SK-N-SH (cell line): Measurements from ENCODE around the gene TRPM2. TPM values are rescaled to one million over a fixed set of nuclear protein-coding genes. Genes with fewer than 3 reads are reported as not detected.

Source experiments
- CTCF ChIA-PET: fragments of 300-600, 350-600 bp; formaldehyde crosslinking; extraction: SDS; loops from one replicate; lab custom pipeline; 2021; lab: Yijun Ruan, JAX
- POLR2A ChIA-PET: fragments of 350-600 bp; sonication (Branson Sonifier 250); formaldehyde crosslinking; extraction: SDS; loops from one replicate; lab custom pipeline; 2020; ENCODE audit warnings: antibody characterized with exemption, inconsistent platforms; lab: Yijun Ruan, JAX
- DNase-seq: peaks from one replicate; pipeline ENCODE4 v3.0.0; 2012
- H2AFZ ChIP-seq: fragments of 200-600 bp; sonication (generic); 2 replicates; pipeline ENCODE4 v1.8.1; 2016; ENCODE audit warnings: antibody characterized with exemption, mild to moderate bottlenecking, low read depth
- H3F3A ChIP-seq: fragments of 200-600 bp; sonication (generic); replicated peaks from 2 replicates; pipeline ENCODE3; 2016; ENCODE audit warnings: antibody characterized with exemption, mild to moderate bottlenecking; ENCODE audit not compliant: insufficient read depth
- H3K27ac ChIP-seq, 2 experiments: fragments of 200-500 bp in 1 of 2; fragments of 200-600 bp in 1 of 2; sonication (Bioruptor generic) in 1 of 2; sonication (generic), shearing (Covaris generic) in 1 of 2; 2 replicates each; pipeline versions ENCODE4 v1.5.1 to v1.6.1; 2014 to 2016; ENCODE audit warnings: low read depth in 2 of 2, inconsistent platforms in 1 of 2, low read length in 1 of 2, mild to moderate bottlenecking in 1 of 2, mixed read lengths in 1 of 2
- H3K27me3 ChIP-seq: fragments of 200-600 bp; sonication (generic), shearing (Covaris generic); 2 replicates; pipeline ENCODE4 v1.6.1; 2016; ENCODE audit warnings: mixed run types; ENCODE audit not compliant: insufficient read depth
- H3K36me3 ChIP-seq, 2 experiments: fragments of 200-500 bp in 1 of 2; fragments of 200-600 bp in 1 of 2; sonication (Bioruptor generic) in 1 of 2; sonication (generic) in 1 of 2; replicated peaks in 1 of 2; 2 replicates each; pipeline versions ENCODE3 to v1.5.1; 2014 to 2016; ENCODE audit warnings: low read length in 1 of 2, mild to moderate bottlenecking in 1 of 2; ENCODE audit not compliant: insufficient read depth in 2 of 2, control insufficient read depth in 1 of 2
- H3K4me1 ChIP-seq, 2 experiments: fragments of 200-500 bp in 1 of 2; fragments of 200-600 bp in 1 of 2; sonication (Bioruptor generic) in 1 of 2; sonication (generic), shearing (Covaris generic) in 1 of 2; 2 replicates each; pipeline versions ENCODE4 v1.5.1 to v1.6.1; 2014 to 2016; ENCODE audit warnings: low read depth in 1 of 2, low read length in 1 of 2, mixed run types in 1 of 2; ENCODE audit not compliant: insufficient read depth in 2 of 2, control insufficient read depth in 1 of 2
- H3K4me2 ChIP-seq: fragments of 200-600 bp; sonication (generic), shearing (Covaris generic); 2 replicates; pipeline ENCODE4 v1.6.1; 2017; ENCODE audit warnings: mixed run types
- H3K4me3 ChIP-seq, 2 experiments: fragments of 200-500 bp in 1 of 2; fragments of 200-600 bp in 1 of 2; sonication (Bioruptor generic) in 1 of 2; sonication (generic), shearing (Covaris generic) in 1 of 2; 2 replicates each; pipeline versions ENCODE4 v1.5.1 to v1.8.1; 2014 to 2016; ENCODE audit warnings: low read depth in 2 of 2, inconsistent platforms in 1 of 2, low read length in 1 of 2, mild to moderate bottlenecking in 1 of 2, mixed read lengths in 1 of 2, moderate library complexity in 1 of 2
- H3K79me2 ChIP-seq: fragments of 200-600 bp; sonication (generic); 2 replicates; pipeline ENCODE4 v1.8.1; 2017; ENCODE audit warnings: mild to moderate bottlenecking; ENCODE audit not compliant: insufficient read depth
- H3K9ac ChIP-seq: fragments of 200-600 bp; sonication (generic); 2 replicates; pipeline ENCODE4 v1.6.1; 2017; ENCODE audit warnings: mixed run types
- H3K9me2 ChIP-seq: fragments of 200-600 bp; sonication (generic); 2 replicates; pipeline ENCODE4 v1.6.1; 2017; ENCODE audit warnings: mixed run types
- H3K9me3 ChIP-seq: fragments of 200-600 bp; sonication (generic); 2 replicates; pipeline ENCODE4 v1.6.1; 2017; ENCODE audit warnings: mixed run types, mild to moderate bottlenecking, moderate library complexity
- H4K20me1 ChIP-seq: fragments of 200-600 bp; sonication (generic); 2 replicates; pipeline ENCODE4 v1.6.1; 2017; ENCODE audit warnings: mild to moderate bottlenecking, mixed run types; ENCODE audit not compliant: insufficient read depth
- CTCF ChIP-seq: fragments of 200-600 bp; sonication (generic); IDR thresholded peaks from 2 replicates; pipeline ENCODE4 v1.6.1; 2017; ENCODE audit warnings: antibody characterized with exemption, mild to moderate bottlenecking, moderate library complexity
- EP300 ChIP-seq, 2 experiments: IDR thresholded peaks; 2 replicates each; pipeline versions ENCODE4 v1.4.0 to v1.6.1; 2012; ENCODE audit warnings: borderline replicate concordance in 1 of 2, low read depth in 1 of 2, low read length in 1 of 2
- FOXM1 ChIP-seq: IDR thresholded peaks from 2 replicates; pipeline ENCODE4 v1.4.0; 2012; ENCODE audit warnings: low read depth, mild to moderate bottlenecking
- GABPA ChIP-seq: IDR thresholded peaks from 2 replicates; pipeline ENCODE4 v1.4.0; 2012; ENCODE audit warnings: low read depth, mild to moderate bottlenecking
- GATA2 ChIP-seq: sonication (generic); formaldehyde crosslinking; IDR thresholded peaks from 2 replicates; pipeline ENCODE4 v1.5.0; 2020; ENCODE audit warnings: mild to moderate bottlenecking, missing genetic modification reagents
- MEF2A ChIP-seq: IDR thresholded peaks from 2 replicates; pipeline ENCODE4 v1.4.0; 2012; ENCODE audit warnings: low read depth, borderline replicate concordance
- NRF1 ChIP-seq: IDR thresholded peaks from 2 replicates; pipeline ENCODE4 v1.6.1; 2012; ENCODE audit warnings: low read depth, mild to moderate bottlenecking, low read length
- RCOR1 ChIP-seq: fragments of 150-350 bp; IDR thresholded peaks from 2 replicates; pipeline ENCODE4 v1.6.1; 2017; ENCODE audit warnings: antibody characterized with exemption, low read length
- RFX5 ChIP-seq: IDR thresholded peaks from 2 replicates; pipeline ENCODE4 v1.6.1; 2012; ENCODE audit warnings: mild to moderate bottlenecking, improper control_type of control experiment, low read length
- RXRA ChIP-seq: IDR thresholded peaks from 2 replicates; pipeline ENCODE4 v1.4.0; 2012; ENCODE audit warnings: low read depth, mild to moderate bottlenecking, borderline replicate concordance
- TAF1 ChIP-seq: IDR thresholded peaks from 2 replicates; pipeline ENCODE4 v1.6.1; 2012; ENCODE audit warnings: low read depth, mild to moderate bottlenecking, low read length, moderate library complexity, borderline replicate concordance
- TCF12 ChIP-seq: IDR thresholded peaks from 2 replicates; pipeline ENCODE4 v1.4.0; 2012
- USF1 ChIP-seq: IDR thresholded peaks from 2 replicates; pipeline ENCODE4 v1.4.0; 2012; ENCODE audit warnings: low read depth, borderline replicate concordance
- ZBTB33 ChIP-seq: IDR thresholded peaks from 2 replicates; pipeline ENCODE4 v1.4.0; 2012; ENCODE audit warnings: low read depth, borderline replicate concordance
- WGBS: methylation state at CpG from one replicate; pipeline ENCODE4 v1.1.6; 2017; ENCODE audit warnings: low lambda C conversion rate; 5-methylcytosine and 5-hydroxymethylcytosine counted together
- polyA plus RNA-seq, 3 experiments: library from polyadenylated mRNA; depleted of rRNA; stranded (reverse); fragments of >200 nt; gene quantifications; 2 replicates each; pipeline ENCODE4 v1.2.3, GENCODE V29; 2012

TRPM2 gene
- polyA plus RNA-seq, 1 of the 3 experiments (the other 2 are of a cell fraction): not detected

GRCh38 chr21:44406953-44407352, 53.5 kb downstream of the TRPM2 start (continued):
- no peak for TF ChIP-seq CTCF
- TF ChIP-seq, all 33 proteins: peak for 0

GRCh38 chr21:44407493-44407892, 54.1 kb downstream of the TRPM2 start:
- no peaks in the 10 kb centered on the region for H3K4me1 ChIP-seq
- H3K9me3 ChIP-seq: no peaks in the 10 kb centered on the region
- no peaks in the 10 kb centered on the region for H4K20me1 ChIP-seq
- 50% methylated on average over 7 of the region's 7 CpGs for WGBS
- peak; percentile 2 for DNase-seq
- H3F3A ChIP-seq: peaks cover 13% of the 10 kb centered on the region
- H2AFZ ChIP-seq: no peak overlapping the region
- no peaks in the 10 kb centered on the region for H3K9me2 ChIP-seq
- no peak overlapping the region for H3K9ac ChIP-seq
- H3K27ac ChIP-seq: no peak overlapping the region
- no peaks in the 10 kb centered on the region for H3K36me3 ChIP-seq
- H3K4me2 ChIP-seq: no peak overlapping the region
- H3K4me3 ChIP-seq: no peak overlapping the region
- CTCF ChIA-PET: no interaction called here
- H3K27me3 ChIP-seq: no peaks in the 10 kb centered on the region
- POLR2A ChIA-PET: no interaction called here
- no peaks in the 10 kb centered on the region for H3K79me2 ChIP-seq
- TF ChIP-seq TCF12 (no peak), GATA2 (no peak), TAF1 (no peak), CTCF (no peak), RXRA (no peak), ZBTB33 (no peak), RFX5 (no peak), EP300 (IDR thresholded peaks at IDR 0.05; ENCODE audit: borderline replicate concordance in 1 of 2, low read depth in 1 of 2, low read length in 1 of 2) (no peak), NRF1 (no peak), RCOR1 (no peak), USF1 (no peak), FOXM1 (no peak), GABPA (no peak), MEF2A (no peak)
